Transverse colon (tissue), 4 donors: ENCODE measurements around the gene SMAD6. TPM values are rescaled to one million over a fixed set of nuclear protein-coding genes. Genes with fewer than 3 reads are reported as not detected.

Source experiments
- DNase-seq: peaks from one replicate; pipeline ENCODE4 v3.0.0-alpha.2; 2019
- H3K27ac ChIP-seq, 4 donors: fragments of 200-600 bp; sonication (generic); 2 replicates each; pipeline ENCODE4 v1.5.1; 2016 to 2018; ENCODE audit warnings: inconsistent platforms in 4 of 4
- H3K27me3 ChIP-seq: fragments of 200-600 bp; sonication (generic); 2 replicates; pipeline ENCODE4 v1.5.1; 2017; ENCODE audit warnings: inconsistent platforms
- H3K36me3 ChIP-seq, 4 donors: fragments of 200-600 bp; sonication (generic); 2 replicates each; pipeline ENCODE4 v1.5.1; 2017 to 2019; ENCODE audit warnings: inconsistent platforms in 4 of 4
- H3K4me1 ChIP-seq, 4 donors: fragments of 200-600 bp; sonication (generic); 2 replicates each; pipeline ENCODE4 v1.5.1; 2017 to 2020; ENCODE audit warnings: inconsistent platforms in 4 of 4
- H3K4me3 ChIP-seq, 4 donors: fragments of 200-600 bp; sonication (generic); 1 replicate in 1 of 4; 2 replicates in 3 of 4; pipeline versions ENCODE4 v1.5.1 to v1.6.1; 2017 to 2019; ENCODE audit warnings: inconsistent platforms in 4 of 4
- H3K9me3 ChIP-seq, 2 donors: fragments of 200-600 bp; sonication (generic); 2 replicates each; pipeline ENCODE4 v1.5.1; 2017 to 2019; ENCODE audit warnings: inconsistent platforms in 2 of 2
- CTCF ChIP-seq, 5 experiments: fragments of 200-600 bp in 3 of 5; fragments of 450-650 bp in 2 of 5; sonication (generic) in 3 of 5; IDR thresholded peaks; 1 replicate in 2 of 5; 2 replicates in 3 of 5; pipeline ENCODE4 v1.5.1; 2016 to 2017; ENCODE audit warnings: antibody characterized with exemption in 5 of 5, inconsistent platforms in 3 of 5, mild to moderate bottlenecking in 2 of 5, moderate library complexity in 1 of 5
- EP300 ChIP-seq: sonication (generic); formaldehyde crosslinking; IDR thresholded peaks from one replicate; pipeline ENCODE4 v1.6.1; 2017; ENCODE audit warnings: antibody characterized with exemption, low read depth
- POLR2A ChIP-seq: fragments of 450-650 bp; IDR thresholded peaks from one replicate; pipeline ENCODE4 v1.6.1; 2016; ENCODE audit warnings: antibody characterized with exemption, mild to moderate bottlenecking, moderate library complexity
- POLR2AphosphoS5 ChIP-seq, 3 donors: sonication (generic); formaldehyde crosslinking; IDR thresholded peaks; one replicate each; pipeline ENCODE4 v1.6.1; 2016; ENCODE audit warnings: antibody characterized with exemption in 3 of 3
- WGBS, 2 donors: methylation state at CpG; one replicate each; pipeline ENCODE4 v1.1.5; 2018; ENCODE audit warnings: low coverage in 1 of 2; 5-methylcytosine and 5-hydroxymethylcytosine counted together
- in situ Hi-C, 4 donors: fragments of 200-750 bp; cut with MboI; loops; one replicate each; pipeline versions ENCODE4 v1.15.0 to v1.15.1; 2017; ENCODE audit warnings: low sequenced_read_pairs in 3 of 4, low pct_ligation_motif_present in 1 of 4, low pct_unique_long_range_greater_than_20kb in 1 of 4
- intact Hi-C: fragments of 100-400 bp; cut with DNase I; formaldehyde crosslinking; loops from one replicate; pipeline ENCODE4 v1.15.1; 2023; ENCODE audit warnings: low total_unique reads
- total RNA-seq, 4 donors: library from RNA; depleted of rRNA; stranded (reverse); fragments of >200 nt; gene quantifications; one replicate each; pipeline ENCODE4 v1.1.0, GENCODE V29; 2016

SMAD6 gene
- total RNA-seq, 4 donors from 2014 or later = 6.7 to 214 (median 9.3) TPM

- in situ Hi-C loops = no loop called here
- H3K9me3 ChIP-seq = no peaks in the 10 kb centered on the region
- intact Hi-C loops = loop anchor here (5.0 kb wide), 3 partner anchors 72 to 152 kb away; no protein-coding TSS in a partner anchor
Observed at GRCh38 chr15:66700412-66700801, 1.6 kb upstream of the SMAD6 start.

DNA sequence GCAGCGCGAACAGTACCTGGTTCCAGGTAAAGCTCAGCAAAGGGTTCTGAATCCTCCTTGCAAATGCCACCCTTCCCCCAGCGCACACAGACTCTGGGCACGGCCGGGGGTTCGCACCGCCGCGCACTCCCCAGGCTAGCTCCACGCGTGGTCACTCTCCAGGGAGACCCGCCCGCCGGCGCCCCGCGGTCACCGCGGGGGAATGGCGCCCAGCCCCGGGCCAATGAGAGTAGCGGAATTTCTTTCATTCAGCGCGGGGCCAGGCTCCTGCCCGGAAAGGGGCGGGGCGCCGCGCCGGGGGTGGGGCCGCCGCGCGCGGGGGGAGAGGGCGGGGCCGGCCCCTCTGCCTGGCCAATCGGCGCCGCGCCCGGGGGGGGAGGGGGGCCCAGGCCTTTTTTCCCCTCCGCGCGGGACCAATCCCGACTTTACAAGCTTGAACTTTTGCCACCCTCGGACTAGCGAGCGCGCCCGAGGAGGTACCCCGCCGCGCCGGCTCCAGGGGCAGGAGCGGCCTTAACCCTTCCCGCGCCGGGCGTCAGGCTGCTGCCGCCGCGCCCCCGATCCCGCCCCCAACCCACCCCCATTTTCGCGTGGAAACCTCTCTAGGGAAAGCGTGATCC lies 1.1 kb upstream of the SMAD6 start:
- H3K27ac ChIP-seq = peak overlapping the region; percentile 84 to 92 (median 91)
- TF ChIP-seq POLR2AphosphoS5 (IDR thresholded peaks at IDR 0.05) (peak; percentile 22 to 54 (median 31)), POLR2A (no peak)
- intact Hi-C loops = loop anchor here (5.0 kb wide), 3 partner anchors 71 to 151 kb away; no protein-coding TSS in a partner anchor
- in situ Hi-C loops = no loop called here
- H3K4me1 ChIP-seq = peaks cover 3 to 39% (median 31%) of the 10 kb centered on the region in 4 donors
- DNase-seq = peak; percentile 97
- 0% methylated on average over 34 of the region's 68 CpGs; no CpG with 5 or more reads in 1 of the 2 donors for WGBS, 2 donors
- H3K9me3 ChIP-seq = no peaks in the 10 kb centered on the region
- no peaks in the 10 kb centered on the region for H3K27me3 ChIP-seq
- H3K4me3 ChIP-seq = peak overlapping the region; percentile 59 to 78 (median 73)
- H3K36me3 ChIP-seq = no peaks in the 10 kb centered on the region

More at GRCh38 chr15:66700412-66700801, 1.6 kb upstream of the SMAD6 start:
- H3K4me1 ChIP-seq = peaks cover 3 to 34% (median 27%) of the 10 kb centered on the region in 4 donors
- peak overlapping the region; percentile 31 to 78 (median 73) for H3K4me3 ChIP-seq
- no peaks in the 10 kb centered on the region for H3K36me3 ChIP-seq
- 9 to 38% methylated on average over 1 to 13 of the region's 13 CpGs for WGBS, 2 donors
- H3K27me3 ChIP-seq = no peaks in the 10 kb centered on the region
- H3K27ac ChIP-seq = peak overlapping the region; percentile 84 to 92 (median 91)
- DNase-seq = no peak
- TF ChIP-seq CTCF (IDR thresholded peaks at IDR 0.05) (no peak), POLR2A (no peak), POLR2AphosphoS5 (IDR thresholded peaks at IDR 0.05) (no peak), EP300 (no peak)

DNA sequence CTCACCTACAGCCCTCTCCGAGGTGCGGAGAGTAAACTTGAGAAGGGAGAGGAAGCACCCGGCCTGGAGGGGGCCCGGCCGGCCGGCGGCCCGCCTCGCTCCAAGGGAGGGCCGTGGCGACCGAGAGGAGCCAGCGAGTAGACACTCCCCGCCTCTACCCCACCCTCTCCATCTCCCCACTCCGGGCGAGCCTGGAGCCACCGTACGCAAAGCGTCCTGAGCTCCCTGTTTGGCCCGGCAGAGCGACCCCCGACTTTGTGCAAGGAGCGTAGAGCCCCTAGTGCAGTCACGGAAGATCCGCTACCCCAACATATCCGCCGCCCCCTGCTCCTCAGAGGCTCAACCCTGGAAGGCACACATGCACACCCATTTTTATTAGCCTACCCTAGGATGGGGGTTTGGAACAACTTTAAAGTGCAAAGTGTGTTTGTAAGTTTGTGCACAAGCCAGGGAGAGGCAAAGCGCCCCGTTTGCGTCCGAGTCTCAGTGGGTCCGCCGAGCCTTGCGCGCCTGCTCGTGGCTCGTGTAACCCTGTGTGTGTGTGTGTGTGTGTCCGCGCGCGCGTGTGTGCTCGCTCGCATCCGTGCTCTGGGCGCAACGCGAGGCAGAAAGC lies 508 bp upstream of the SMAD6 start:
- no peaks in the 10 kb centered on the region for H3K36me3 ChIP-seq
- DNase-seq = peak; percentile 54
- H3K27ac ChIP-seq = peak overlapping the region; percentile 84 to 92 (median 91)
- peaks cover 3 to 45% (median 36%) of the 10 kb centered on the region in 4 donors for H3K4me1 ChIP-seq
- no peaks in the 10 kb centered on the region for H3K9me3 ChIP-seq
- no peaks in the 10 kb centered on the region for H3K27me3 ChIP-seq
- intact Hi-C loops (loop anchor here (5.0 kb wide), 3 partner anchors 71 to 151 kb away; no protein-coding TSS in a partner anchor), in situ Hi-C loops (no loop called here)
- peak overlapping the region; percentile 59 to 78 (median 73) for H3K4me3 ChIP-seq
- TF ChIP-seq CTCF (IDR thresholded peaks at IDR 0.05) = no peak
- no peak for TF ChIP-seq EP300
- no peak for TF ChIP-seq POLR2A
- TF ChIP-seq POLR2AphosphoS5 (IDR thresholded peaks at IDR 0.05) = no peak
- 0% methylated on average over 47 of the region's 48 CpGs; no CpG with 5 or more reads in 1 of the 2 donors for WGBS, 2 donors

- intact Hi-C loops = loop anchor here (5.0 kb wide), 3 partner anchors 69 to 149 kb away; no protein-coding TSS in a partner anchor
- peak; percentile 29 for DNase-seq
- in situ Hi-C loops = no loop called here
- Histone ChIP-seq H3K4me1 (peaks cover 9 to 59% (median 50%) of the 10 kb centered on the region in 4 donors), H3K27ac (peak overlapping the region; percentile 84 to 92 (median 91)), H3K9me3 (no peaks in the 10 kb centered on the region), H3K4me3 (peak overlapping the region; percentile 59 to 78 (median 73)), H3K27me3 (no peaks in the 10 kb centered on the region), H3K36me3 (no peaks in the 10 kb centered on the region)
- WGBS, 2 donors = 1% methylated on average over 8 of the region's 95 CpGs; no CpG with 5 or more reads in 1 of the 2 donors
- TF ChIP-seq POLR2AphosphoS5 (IDR thresholded peaks at IDR 0.05) (no peak), CTCF (IDR thresholded peaks at IDR 0.05) (no peak), EP300 (no peak), POLR2A (no peak)
Observed at GRCh38 chr15:66702787-66703539, 927 bp downstream of the SMAD6 start.
